Upper lobe of left lung (tissue), 6 donors: ENCODE measurements around the gene RPS23. TPM values are rescaled to one million over a fixed set of nuclear protein-coding genes. Genes with fewer than 3 reads are reported as not detected.

Experiments
- ATAC-seq, 2 donors: fragments of 200-7000 bp; cut with Tn5 transposase; one replicate each; pipeline ENCODE4 v1.9.1; 2022; ENCODE audit warnings: mild to moderate bottlenecking in 2 of 2, moderate library complexity in 2 of 2; ENCODE audit not compliant: low FRiP score in 2 of 2
- DNase-seq, 2 donors: peaks; one replicate each; pipeline ENCODE4 v3.0.0-alpha.2; 2019 to 2020
- H3K27ac ChIP-seq, 4 donors: fragments of 200-600 bp; sonication (generic); one replicate each; pipeline ENCODE4 v1.5.1; 2016 to 2019
- H3K27me3 ChIP-seq, 4 donors: fragments of 200-600 bp; sonication (generic); one replicate each; pipeline ENCODE4 v1.5.1; 2017 to 2019
- H3K36me3 ChIP-seq, 4 donors: fragments of 200-600 bp; sonication (generic); one replicate each; pipeline ENCODE4 v1.5.1; 2016 to 2019
- H3K4me1 ChIP-seq, 4 donors: fragments of 200-600 bp; sonication (generic); one replicate each; pipeline ENCODE4 v1.5.1; 2018 to 2019
- H3K4me3 ChIP-seq, 4 donors: fragments of 200-600 bp; sonication (generic); one replicate each; pipeline ENCODE4 v1.5.1; 2017 to 2019; ENCODE audit warnings: mild to moderate bottlenecking in 2 of 4, moderate library complexity in 1 of 4
- H3K9me3 ChIP-seq, 4 donors: fragments of 200-600 bp; sonication (generic); one replicate each; pipeline ENCODE4 v1.5.1; 2018 to 2019
- CTCF ChIP-seq, 6 experiments: fragments of 450-650 bp in 4 of 6; fragments of 200-600 bp in 2 of 6; sonication (generic) in 2 of 6; IDR thresholded peaks; one replicate each; pipeline ENCODE4 v1.5.1; 2016 to 2019; ENCODE audit warnings: antibody characterized with exemption in 6 of 6
- EP300 ChIP-seq, 4 donors: sonication (generic); formaldehyde crosslinking; IDR thresholded peaks; one replicate each; pipeline ENCODE4 v1.5.1; 2017; ENCODE audit warnings: antibody characterized with exemption in 4 of 4, control low read depth in 2 of 4
- POLR2A ChIP-seq, 4 donors: fragments of 450-650 bp; IDR thresholded peaks; one replicate each; pipeline ENCODE4 v1.5.1; 2016 to 2017; ENCODE audit warnings: antibody characterized with exemption in 4 of 4, mild to moderate bottlenecking in 2 of 4
- POLR2AphosphoS5 ChIP-seq, 2 donors: sonication (generic); formaldehyde crosslinking; IDR thresholded peaks; one replicate each; pipeline ENCODE4 v1.5.1; 2017; ENCODE audit warnings: antibody characterized with exemption in 2 of 2
- WGBS, 2 donors: methylation state at CpG; one replicate each; pipeline ENCODE4 v1.1.5; 2017 to 2018; 5-methylcytosine and 5-hydroxymethylcytosine counted together
- total RNA-seq, 6 donors: library from RNA; depleted of rRNA in 4 of 6; stranded (reverse); fragments of >200 nt in 4 of 6; gene quantifications; one replicate each; pipeline versions ENCODE4 v1.1.0 to v1.2.1, GENCODE V29; 2016 to 2021
- donor health status: DM: no; HTN: no; CAD: no; lungs with moderate emphysema.
- donor health status: DM: no; HTN: yes; CAD: no; lungs with severe emphysema.

Gene RPS23
- total RNA-seq, 6 donors from 2014 or later: 1,173 to 2,208 (median 1,478) TPM

DNA sequence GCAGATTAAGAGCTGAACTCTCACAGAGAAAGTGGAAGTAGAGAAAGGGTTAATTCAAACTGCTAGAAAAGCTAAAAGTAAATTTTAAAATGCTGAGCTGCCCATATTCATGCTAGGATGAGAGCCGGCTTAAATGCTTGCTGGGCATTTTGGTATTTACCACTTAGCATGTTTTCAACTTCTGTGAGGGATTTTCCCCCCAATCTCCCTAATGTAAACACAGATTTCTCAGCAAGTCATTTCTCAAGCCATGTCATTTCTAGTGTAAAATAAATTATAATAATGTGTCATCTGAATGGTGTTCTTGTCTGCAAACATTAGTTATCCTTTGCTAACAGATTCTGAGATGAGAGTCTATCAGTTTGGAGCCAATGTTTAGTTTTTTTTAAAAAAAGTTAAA lies 22.3 kb downstream of the RPS23 start:
- no peak for DNase-seq
- Histone ChIP-seq H3K9me3 (no peaks in the 10 kb centered on the region), H3K36me3 (no peaks in the 10 kb centered on the region), H3K4me3 (no peak overlapping the region), H3K27me3 (no peaks in the 10 kb centered on the region), H3K27ac (no peak overlapping the region), H3K4me1 (no peaks in the 10 kb centered on the region)
- ATAC-seq: no peak
- WGBS, 2 donors: 42 to 50% methylated on average over 1 of the region's 1 CpG
- no peak for TF ChIP-seq POLR2A (IDR thresholded peaks at IDR 0.05)
- TF ChIP-seq EP300 (IDR thresholded peaks at IDR 0.05): no peak
- TF ChIP-seq CTCF (IDR thresholded peaks at IDR 0.05): no peak
- no peak for TF ChIP-seq POLR2AphosphoS5 (IDR thresholded peaks at IDR 0.05)

DNA sequence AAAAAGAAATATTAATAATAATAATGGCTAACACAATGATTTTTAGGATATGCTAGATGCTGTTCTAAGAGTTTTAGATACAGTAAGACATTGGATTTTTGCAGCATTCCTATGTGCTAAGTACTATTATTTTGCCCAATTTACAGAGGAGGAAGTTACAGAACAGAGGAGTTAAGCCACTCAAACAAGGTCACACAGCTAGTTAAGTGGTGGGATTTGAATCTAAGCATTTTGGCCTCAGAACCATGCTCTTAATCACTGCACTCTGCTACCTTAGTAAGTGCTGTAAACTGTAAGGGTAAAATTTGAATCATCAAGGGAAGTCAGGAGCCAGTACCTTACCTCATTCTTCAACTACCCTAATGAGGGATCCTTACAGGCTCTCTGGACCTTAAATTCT lies 25.4 kb downstream of the RPS23 start:
- H3K9me3 ChIP-seq: no peaks in the 10 kb centered on the region
- ATAC-seq (no peak), DNase-seq (no peak)
- no peak overlapping the region for H3K27ac ChIP-seq
- no peak overlapping the region for H3K4me3 ChIP-seq
- H3K4me1 ChIP-seq: no peaks in the 10 kb centered on the region
- H3K27me3 ChIP-seq: no peaks in the 10 kb centered on the region
- no peaks in the 10 kb centered on the region for H3K36me3 ChIP-seq
- TF ChIP-seq POLR2A (IDR thresholded peaks at IDR 0.05) (no peak), CTCF (IDR thresholded peaks at IDR 0.05) (no peak), POLR2AphosphoS5 (IDR thresholded peaks at IDR 0.05) (no peak), EP300 (IDR thresholded peaks at IDR 0.05) (no peak)

GRCh38 chr5:82246960-82247574 lies 31.1 kb downstream of the RPS23 start:
- TF ChIP-seq POLR2AphosphoS5 (IDR thresholded peaks at IDR 0.05): no peak
- no peak for TF ChIP-seq CTCF (IDR thresholded peaks at IDR 0.05)
- TF ChIP-seq EP300 (IDR thresholded peaks at IDR 0.05): no peak
- TF ChIP-seq POLR2A (IDR thresholded peaks at IDR 0.05): no peak
- H3K4me3 ChIP-seq: no peak overlapping the region
- no peak for DNase-seq
- H3K27ac ChIP-seq: no peak overlapping the region
- 98 to 100% methylated on average over 1 of the region's 1 CpG for WGBS, 2 donors
- H3K9me3 ChIP-seq: peaks cover 0 to 13% (median 3%) of the 10 kb centered on the region in 4 donors
- no peaks in the 10 kb centered on the region for H3K36me3 ChIP-seq
- no peaks in the 10 kb centered on the region for H3K4me1 ChIP-seq
- no peak for ATAC-seq
- no peaks in the 10 kb centered on the region for H3K27me3 ChIP-seq

GRCh38 chr5:82244854-82245635 lies 33.1 kb downstream of the RPS23 start:
- Histone ChIP-seq H3K27ac (no peak overlapping the region), H3K4me1 (no peaks in the 10 kb centered on the region), H3K27me3 (no peaks in the 10 kb centered on the region), H3K4me3 (no peak overlapping the region), H3K36me3 (no peaks in the 10 kb centered on the region), H3K9me3 (peaks cover 0 to 13% (median 3%) of the 10 kb centered on the region in 4 donors)
- ATAC-seq (no peak), DNase-seq (no peak)
- WGBS, 2 donors: 56 to 81% methylated on average over 6 of the region's 6 CpGs
- TF ChIP-seq CTCF (IDR thresholded peaks at IDR 0.05) (no peak), POLR2A (IDR thresholded peaks at IDR 0.05) (no peak), EP300 (IDR thresholded peaks at IDR 0.05) (no peak), POLR2AphosphoS5 (IDR thresholded peaks at IDR 0.05) (no peak)
